NCI-H2227 (cell line): Measurements from ENCODE around the gene STH.
"Not testable (repeated sequence)": the region's sequence is repeated elsewhere in the genome, so short reads cannot be mapped to it uniquely, and the experiment has no call there.

Source experiments
- DNase-seq: peaks from one replicate; lab custom pipeline; 2025; ENCODE audit not compliant: unreplicated experiment; lab: John Stamatoyannopoulos, UW

Gene STH

DNA sequence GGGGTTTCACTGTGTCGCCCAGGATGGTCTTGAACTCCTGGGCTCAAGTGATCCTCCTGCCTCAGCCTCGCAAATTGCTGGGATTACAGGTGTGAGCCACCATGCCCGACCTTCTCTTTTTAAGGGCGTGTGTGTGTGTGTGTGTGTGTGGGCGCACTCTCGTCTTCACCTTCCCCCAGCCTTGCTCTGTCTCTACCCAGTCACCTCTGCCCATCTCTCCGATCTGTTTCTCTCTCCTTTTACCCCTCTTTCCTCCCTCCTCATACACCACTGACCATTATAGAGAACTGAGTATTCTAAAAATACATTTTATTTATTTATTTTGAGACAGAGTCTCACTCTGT, 3.9 kb downstream of the STH start:
- DNase-seq = no peak

DNA sequence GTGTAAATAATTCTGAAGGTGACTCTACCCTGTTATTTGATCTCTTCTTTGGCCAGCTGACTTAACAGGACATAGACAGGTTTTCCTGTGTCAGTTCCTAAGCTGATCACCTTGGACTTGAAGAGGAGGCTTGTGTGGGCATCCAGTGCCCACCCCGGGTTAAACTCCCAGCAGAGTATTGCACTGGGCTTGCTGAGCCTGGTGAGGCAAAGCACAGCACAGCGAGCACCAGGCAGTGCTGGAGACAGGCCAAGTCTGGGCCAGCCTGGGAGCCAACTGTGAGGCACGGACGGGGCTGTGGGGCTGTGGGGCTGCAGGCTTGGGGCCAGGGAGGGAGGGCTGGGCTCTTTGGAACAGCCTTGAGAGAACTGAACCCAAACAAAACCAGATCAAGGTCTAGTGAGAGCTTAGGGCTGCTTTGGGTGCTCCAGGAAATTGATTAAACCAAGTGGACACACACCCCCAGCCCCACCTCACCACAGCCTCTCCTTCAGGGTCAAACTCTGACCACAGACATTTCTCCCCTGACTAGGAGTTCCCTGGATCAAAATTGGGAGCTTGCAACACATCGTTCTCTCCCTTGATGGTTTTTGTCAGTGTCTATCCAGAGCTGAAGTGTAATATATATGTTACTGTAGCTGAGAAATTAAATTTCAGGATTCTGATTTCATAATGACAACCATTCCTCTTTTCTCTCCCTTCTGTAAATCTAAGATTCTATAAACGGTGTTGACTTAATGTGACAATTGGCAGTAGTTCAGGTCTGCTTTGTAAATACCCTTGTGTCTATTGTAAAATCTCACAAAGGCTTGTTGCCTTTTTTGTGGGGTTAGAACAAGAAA, 5.1 kb downstream of the STH start:
- DNase-seq = no peak

DNA sequence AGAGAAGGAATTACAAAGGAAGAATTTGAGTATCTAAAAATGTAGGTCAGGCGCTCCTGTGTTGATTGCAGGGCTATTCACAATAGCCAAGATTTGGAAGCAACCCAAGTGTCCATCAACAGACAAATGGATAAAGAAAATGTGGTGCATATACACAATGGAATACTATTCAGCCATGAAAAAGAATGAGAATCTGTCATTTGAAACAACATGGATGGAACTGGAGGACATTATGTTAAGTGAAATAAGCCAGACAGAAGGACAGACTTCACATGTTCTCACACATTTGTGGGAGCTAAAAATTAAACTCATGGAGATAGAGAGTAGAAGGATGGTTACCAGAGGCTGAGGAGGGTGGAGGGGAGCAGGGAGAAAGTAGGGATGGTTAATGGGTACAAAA, 7.0 kb downstream of the STH start:
- not testable (repeated sequence) for DNase-seq

DNA sequence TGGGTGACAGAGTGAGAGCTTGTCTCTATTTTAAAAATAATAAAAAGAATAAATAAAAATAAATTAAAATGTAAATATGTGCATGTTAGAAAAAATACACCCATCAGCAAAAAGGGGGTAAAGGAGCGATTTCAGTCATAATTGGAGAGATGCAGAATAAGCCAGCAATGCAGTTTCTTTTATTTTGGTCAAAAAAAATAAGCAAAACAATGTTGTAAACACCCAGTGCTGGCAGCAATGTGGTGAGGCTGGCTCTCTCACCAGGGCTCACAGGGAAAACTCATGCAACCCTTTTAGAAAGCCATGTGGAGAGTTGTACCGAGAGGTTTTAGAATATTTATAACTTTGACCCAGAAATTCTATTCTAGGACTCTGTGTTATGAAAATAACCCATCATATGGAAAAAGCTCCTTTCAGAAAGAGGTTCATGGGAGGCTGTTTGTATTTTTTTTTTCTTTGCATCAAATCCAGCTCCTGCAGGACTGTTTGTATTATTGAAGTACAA, 8.5 kb downstream of the STH start:
- DNase-seq = no peak

DNA sequence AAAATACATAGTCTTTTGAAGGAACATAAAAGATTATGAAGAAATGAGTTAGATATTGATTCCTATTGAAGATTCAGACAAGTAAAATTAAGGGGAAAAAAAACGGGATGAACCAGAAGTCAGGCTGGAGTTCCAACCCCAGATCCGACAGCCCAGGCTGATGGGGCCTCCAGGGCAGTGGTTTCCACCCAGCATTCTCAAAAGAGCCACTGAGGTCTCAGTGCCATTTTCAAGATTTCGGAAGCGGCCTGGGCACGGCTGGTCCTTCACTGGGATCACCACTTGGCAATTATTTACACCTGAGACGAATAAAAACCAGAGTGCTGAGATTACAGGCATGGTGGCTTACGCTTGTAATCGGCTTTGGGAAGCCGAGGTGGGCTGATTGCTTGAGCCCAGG, 9.5 kb downstream of the STH start:
- no peak for DNase-seq

DNA sequence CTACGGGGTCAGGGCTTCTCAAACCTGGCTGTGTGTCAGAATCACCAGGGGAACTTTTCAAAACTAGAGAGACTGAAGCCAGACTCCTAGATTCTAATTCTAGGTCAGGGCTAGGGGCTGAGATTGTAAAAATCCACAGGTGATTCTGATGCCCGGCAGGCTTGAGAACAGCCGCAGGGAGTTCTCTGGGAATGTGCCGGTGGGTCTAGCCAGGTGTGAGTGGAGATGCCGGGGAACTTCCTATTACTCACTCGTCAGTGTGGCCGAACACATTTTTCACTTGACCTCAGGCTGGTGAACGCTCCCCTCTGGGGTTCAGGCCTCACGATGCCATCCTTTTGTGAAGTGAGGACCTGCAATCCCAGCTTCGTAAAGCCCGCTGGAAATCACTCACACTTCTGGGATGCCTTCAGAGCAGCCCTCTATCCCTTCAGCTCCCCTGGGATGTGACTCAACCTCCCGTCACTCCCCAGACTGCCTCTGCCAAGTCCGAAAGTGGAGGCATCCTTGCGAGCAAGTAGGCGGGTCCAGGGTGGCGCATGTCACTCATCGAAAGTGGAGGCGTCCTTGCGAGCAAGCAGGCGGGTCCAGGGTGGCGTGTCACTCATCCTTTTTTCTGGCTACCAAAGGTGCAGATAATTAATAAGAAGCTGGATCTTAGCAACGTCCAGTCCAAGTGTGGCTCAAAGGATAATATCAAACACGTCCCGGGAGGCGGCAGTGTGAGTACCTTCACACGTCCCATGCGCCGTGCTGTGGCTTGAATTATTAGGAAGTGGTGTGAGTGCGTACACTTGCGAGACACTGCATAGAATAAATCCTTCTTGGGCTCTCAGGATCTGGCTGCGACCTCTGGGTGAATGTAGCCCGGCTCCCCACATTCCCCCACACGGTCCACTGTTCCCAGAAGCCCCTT, 10.9 kb downstream of the STH start:
- no peak for DNase-seq

DNA sequence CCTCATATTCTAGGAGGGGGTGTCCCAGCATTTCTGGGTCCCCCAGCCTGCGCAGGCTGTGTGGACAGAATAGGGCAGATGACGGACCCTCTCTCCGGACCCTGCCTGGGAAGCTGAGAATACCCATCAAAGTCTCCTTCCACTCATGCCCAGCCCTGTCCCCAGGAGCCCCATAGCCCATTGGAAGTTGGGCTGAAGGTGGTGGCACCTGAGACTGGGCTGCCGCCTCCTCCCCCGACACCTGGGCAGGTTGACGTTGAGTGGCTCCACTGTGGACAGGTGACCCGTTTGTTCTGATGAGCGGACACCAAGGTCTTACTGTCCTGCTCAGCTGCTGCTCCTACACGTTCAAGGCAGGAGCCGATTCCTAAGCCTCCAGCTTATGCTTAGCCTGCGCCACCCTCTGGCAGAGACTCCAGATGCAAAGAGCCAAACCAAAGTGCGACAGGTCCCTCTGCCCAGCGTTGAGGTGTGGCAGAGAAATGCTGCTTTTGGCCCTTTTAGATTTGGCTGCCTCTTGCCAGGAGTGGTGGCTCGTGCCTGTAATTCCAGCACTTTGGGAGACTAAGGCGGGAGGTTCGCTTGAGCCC, 11.6 kb downstream of the STH start:
- no peak for DNase-seq

DNA sequence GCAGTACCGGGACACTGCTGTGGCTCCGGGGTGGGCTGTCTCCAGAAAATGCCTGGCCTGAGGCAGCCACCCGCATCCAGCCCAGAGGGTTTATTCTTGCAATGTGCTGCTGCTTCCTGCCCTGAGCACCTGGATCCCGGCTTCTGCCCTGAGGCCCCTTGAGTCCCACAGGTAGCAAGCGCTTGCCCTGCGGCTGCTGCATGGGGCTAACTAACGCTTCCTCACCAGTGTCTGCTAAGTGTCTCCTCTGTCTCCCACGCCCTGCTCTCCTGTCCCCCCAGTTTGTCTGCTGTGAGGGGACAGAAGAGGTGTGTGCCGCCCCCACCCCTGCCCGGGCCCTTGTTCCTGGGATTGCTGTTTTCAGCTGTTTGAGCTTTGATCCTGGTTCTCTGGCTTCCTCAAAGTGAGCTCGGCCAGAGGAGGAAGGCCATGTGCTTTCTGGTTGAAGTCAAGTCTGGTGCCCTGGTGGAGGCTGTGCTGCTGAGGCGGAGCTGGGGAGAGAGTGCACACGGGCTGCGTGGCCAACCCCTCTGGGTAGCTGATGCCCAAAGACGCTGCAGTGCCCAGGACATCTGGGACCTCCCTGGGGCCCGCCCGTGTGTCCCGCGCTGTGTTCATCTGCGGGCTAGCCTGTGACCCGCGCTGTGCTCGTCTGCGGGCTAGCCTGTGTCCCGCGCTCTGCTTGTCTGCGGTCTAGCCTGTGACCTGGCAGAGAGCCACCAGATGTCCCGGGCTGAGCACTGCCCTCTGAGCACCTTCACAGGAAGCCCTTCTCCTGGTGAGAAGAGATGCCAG, 12.9 kb downstream of the STH start:
- DNase-seq = no peak

DNA sequence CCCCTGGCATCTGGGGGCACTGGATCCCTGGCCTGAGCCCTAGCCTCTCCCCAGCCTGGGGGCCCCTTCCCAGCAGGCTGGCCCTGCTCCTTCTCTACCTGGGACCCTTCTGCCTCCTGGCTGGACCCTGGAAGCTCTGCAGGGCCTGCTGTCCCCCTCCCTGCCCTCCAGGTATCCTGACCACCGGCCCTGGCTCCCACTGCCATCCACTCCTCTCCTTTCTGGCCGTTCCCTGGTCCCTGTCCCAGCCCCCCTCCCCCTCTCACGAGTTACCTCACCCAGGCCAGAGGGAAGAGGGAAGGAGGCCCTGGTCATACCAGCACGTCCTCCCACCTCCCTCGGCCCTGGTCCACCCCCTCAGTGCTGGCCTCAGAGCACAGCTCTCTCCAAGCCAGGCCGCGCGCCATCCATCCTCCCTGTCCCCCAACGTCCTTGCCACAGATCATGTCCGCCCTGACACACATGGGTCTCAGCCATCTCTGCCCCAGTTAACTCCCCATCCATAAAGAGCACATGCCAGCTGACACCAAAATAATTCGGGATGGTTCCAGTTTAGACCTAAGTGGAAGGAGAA, 13.5 kb downstream of the STH start:
- no peak for DNase-seq

DNA sequence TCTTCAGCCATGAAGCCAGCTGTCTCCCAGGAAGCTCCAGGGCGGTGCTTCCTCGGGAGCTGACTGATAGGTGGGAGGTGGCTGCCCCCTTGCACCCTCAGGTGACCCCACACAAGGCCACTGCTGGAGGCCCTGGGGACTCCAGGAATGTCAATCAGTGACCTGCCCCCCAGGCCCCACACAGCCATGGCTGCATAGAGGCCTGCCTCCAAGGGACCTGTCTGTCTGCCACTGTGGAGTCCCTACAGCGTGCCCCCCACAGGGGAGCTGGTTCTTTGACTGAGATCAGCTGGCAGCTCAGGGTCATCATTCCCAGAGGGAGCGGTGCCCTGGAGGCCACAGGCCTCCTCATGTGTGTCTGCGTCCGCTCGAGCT, 14.1 kb downstream of the STH start:
- no peak for DNase-seq

DNA sequence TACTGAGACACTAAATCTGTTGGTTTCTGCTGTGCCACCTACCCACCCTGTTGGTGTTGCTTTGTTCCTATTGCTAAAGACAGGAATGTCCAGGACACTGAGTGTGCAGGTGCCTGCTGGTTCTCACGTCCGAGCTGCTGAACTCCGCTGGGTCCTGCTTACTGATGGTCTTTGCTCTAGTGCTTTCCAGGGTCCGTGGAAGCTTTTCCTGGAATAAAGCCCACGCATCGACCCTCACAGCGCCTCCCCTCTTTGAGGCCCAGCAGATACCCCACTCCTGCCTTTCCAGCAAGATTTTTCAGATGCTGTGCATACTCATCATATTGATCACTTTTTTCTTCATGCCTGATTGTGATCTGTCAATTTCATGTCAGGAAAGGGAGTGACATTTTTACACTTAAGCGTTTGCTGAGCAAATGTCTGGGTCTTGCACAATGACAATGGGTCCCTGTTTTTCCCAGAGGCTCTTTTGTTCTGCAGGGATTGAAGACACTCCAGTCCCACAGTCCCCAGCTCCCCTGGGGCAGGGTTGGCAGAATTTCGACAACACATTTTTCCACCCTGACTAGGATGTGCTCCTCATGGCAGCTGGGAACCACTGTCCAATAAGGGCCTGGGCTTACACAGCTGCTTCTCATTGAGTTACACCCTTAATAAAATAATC, 14.6 kb downstream of the STH start:
- no peak for DNase-seq

DNA sequence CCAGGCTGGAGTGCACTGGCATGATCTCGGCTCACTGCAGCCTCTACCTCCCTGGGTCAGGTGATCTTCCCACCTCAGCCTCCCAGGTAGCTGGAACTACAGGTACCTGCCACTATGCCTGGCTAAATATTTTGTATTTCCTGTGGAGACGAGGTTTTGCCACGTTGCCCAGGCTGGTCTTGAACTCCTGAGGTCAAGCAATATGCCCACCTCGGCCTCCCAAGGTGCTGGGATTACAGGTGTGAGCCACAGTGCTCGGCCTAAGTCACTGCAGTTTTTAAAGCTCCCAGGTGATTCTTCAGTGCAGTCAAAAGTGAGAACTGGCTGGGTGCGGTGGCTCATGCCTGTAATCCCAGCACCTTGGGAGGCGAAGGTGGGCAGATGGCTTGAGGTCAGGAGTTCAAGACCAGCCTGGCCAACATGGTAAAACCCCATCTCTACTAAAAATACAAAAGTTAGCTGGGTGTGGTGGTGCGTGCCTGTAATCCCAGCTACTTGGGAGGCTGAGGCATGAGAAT, 20.4 kb downstream of the STH start:
- DNase-seq = not testable (repeated sequence)

DNA sequence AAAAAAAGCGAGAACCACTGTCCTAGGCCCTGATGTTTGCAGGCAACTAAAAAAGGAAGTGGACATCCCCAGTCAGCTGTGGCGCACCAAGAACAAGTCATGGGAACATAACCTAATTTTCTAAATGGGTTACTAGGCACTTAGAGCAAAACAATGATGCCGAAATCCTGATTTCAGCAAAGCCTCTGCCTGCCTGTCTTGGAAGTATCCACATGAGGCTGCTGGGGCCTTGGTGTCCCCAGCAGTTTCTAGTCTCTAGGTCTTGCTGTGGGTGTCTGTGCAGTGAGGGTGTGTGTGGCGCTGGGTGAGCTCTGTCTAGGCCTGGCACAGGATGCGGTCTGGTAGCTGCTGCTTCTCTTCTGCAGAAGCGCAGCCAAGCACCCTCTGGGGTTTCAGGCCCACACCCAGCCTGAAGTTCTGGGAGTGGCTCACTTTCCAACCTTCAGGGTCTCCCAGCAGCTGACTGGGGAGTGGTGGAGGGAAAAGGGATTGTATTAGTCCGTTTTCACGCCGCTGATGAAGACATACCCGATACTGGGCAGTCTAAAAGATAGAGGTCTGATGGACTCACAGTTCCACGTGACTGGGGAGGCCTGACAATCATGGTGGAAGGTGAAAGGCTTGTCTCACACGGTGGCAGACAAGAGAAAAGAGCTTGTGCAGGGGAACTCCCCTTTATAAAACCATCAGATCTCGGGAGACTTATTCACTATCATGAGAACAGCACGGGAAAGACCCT, 21.1 kb downstream of the STH start:
- no peak for DNase-seq

DNA sequence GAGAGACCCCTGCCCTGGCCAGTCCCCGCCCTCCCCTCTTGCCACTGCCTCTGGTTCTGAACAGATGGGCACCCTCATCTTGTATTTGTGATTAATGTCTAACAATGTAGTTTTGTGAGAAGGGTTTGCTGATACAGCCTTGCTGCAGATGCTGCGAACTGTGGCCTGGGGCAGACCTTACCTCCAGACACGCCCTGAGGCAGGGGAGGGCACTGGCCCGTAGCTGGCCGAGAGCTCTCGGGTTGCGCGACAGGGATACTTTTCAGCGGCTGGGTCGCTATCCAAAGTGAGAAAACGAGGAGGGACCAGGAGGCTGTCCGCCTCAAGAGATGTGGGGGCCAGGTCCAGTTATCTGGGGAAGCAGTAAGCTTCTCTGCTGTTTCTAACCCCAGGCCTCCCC, 21.9 kb downstream of the STH start:
- no peak for DNase-seq

DNA sequence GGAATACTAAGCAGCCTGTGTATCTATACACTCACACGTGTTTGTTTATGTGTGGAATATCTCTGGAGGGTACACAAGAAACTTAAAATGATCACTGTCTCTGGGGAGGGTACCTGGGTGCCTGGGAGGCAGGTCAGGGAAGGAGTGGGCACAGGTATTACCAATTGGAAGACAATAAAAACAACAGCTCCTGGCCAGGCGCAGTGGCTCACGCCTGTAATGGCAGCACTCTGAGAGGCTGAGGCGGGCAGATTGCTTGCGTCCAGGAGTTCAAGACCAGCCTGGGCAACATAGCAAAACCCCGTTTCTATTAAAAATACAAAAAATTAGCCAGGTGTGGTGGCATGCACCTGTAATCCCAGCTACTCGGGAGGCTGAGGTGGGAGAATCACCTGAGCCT, 24.3 kb downstream of the STH start:
- DNase-seq = not testable (repeated sequence)

DNA sequence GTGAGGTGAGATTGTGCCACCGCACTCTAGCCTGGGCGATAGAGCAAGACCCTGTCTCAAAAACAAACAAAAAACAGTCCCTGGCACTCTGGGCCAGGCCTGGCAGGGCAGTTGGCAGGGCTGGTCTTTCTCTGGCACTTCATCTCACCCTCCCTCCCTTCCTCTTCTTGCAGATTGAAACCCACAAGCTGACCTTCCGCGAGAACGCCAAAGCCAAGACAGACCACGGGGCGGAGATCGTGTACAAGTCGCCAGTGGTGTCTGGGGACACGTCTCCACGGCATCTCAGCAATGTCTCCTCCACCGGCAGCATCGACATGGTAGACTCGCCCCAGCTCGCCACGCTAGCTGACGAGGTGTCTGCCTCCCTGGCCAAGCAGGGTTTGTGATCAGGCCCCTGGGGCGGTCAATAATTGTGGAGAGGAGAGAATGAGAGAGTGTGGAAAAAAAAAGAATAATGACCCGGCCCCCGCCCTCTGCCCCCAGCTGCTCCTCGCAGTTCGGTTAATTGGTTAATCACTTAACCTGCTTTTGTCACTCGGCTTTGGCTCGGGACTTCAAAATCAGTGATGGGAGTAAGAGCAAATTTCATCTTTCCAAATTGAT, 24.8 kb downstream of the STH start:
- no peak for DNase-seq

DNA sequence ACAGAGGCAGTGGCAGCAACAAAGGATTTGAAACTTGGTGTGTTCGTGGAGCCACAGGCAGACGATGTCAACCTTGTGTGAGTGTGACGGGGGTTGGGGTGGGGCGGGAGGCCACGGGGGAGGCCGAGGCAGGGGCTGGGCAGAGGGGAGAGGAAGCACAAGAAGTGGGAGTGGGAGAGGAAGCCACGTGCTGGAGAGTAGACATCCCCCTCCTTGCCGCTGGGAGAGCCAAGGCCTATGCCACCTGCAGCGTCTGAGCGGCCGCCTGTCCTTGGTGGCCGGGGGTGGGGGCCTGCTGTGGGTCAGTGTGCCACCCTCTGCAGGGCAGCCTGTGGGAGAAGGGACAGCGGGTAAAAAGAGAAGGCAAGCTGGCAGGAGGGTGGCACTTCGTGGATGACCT, 25.5 kb downstream of the STH start:
- no peak for DNase-seq

DNA sequence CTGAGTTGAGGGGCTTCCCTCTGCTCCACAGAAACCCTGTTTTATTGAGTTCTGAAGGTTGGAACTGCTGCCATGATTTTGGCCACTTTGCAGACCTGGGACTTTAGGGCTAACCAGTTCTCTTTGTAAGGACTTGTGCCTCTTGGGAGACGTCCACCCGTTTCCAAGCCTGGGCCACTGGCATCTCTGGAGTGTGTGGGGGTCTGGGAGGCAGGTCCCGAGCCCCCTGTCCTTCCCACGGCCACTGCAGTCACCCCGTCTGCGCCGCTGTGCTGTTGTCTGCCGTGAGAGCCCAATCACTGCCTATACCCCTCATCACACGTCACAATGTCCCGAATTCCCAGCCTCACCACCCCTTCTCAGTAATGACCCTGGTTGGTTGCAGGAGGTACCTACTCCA, 26.0 kb downstream of the STH start:
- DNase-seq = no peak
